CD14-positive monocyte (primary cell): Measurements from ENCODE around the gene DLGAP5. TPM values are rescaled to one million over a fixed set of nuclear protein-coding genes. Genes with fewer than 3 reads are reported as not detected.

ENCODE experiments used
- DNase-seq, 3 donors: peaks; one replicate each; pipeline ENCODE4 v3.0.0-alpha.2; 2011 to 2022
- H2AFZ ChIP-seq: 2 replicates; pipeline ENCODE4 v1.6.0; 2012; ENCODE audit warnings: mild to moderate bottlenecking, low read depth, low read length, inconsistent platforms; ENCODE audit not compliant: insufficient read depth, poor library complexity, severe bottlenecking
- H3K27ac ChIP-seq, 2 donors: 1 replicate in 1 of 2; 2 replicates in 1 of 2; pipeline ENCODE4 v1.5.1; 2012 to 2013; ENCODE audit warnings: low read length in 2 of 2, control low read depth in 1 of 2, inconsistent platforms in 1 of 2, low read depth in 1 of 2, mild to moderate bottlenecking in 1 of 2
- H3K27me3 ChIP-seq, 2 donors: one replicate each; pipeline versions ENCODE4 v1.6.0 to v1.6.1; 2011 to 2013; ENCODE audit warnings: low read length in 2 of 2; ENCODE audit not compliant: control insufficient read depth in 2 of 2, insufficient read depth in 2 of 2
- H3K36me3 ChIP-seq, 2 donors: replicated peaks in 1 of 2; 1 replicate in 1 of 2; 2 replicates in 1 of 2; pipeline versions ENCODE4 v1.5.1 to v1.6.1; 2012 to 2013; ENCODE audit warnings: low read length in 2 of 2, control low read depth in 1 of 2, inconsistent platforms in 1 of 2, mild to moderate bottlenecking in 1 of 2; ENCODE audit not compliant: insufficient read depth in 2 of 2, control insufficient read depth in 1 of 2
- H3K4me1 ChIP-seq, 2 donors: 1 replicate in 1 of 2; 2 replicates in 1 of 2; pipeline versions ENCODE4 v1.5.1 to v1.6.1; 2012 to 2013; ENCODE audit warnings: low read length in 2 of 2, control low read depth in 1 of 2, inconsistent platforms in 1 of 2, mild to moderate bottlenecking in 1 of 2, moderate library complexity in 1 of 2; ENCODE audit not compliant: insufficient read depth in 2 of 2, control insufficient read depth in 1 of 2
- H3K4me2 ChIP-seq: replicated peaks from 2 replicates; pipeline ENCODE3; 2012; ENCODE audit warnings: low read length, moderate library complexity, mild to moderate bottlenecking; ENCODE audit not compliant: poor library complexity, severe bottlenecking; ENCODE audit errors: extremely low read depth
- H3K4me3 ChIP-seq, 3 experiments: fragments of 200-600 bp in 1 of 3; sonication (generic) in 1 of 3; replicated peaks in 1 of 3; 1 replicate in 2 of 3; 2 replicates in 1 of 3; pipeline ENCODE4 v1.5.1; 2011 to 2013; ENCODE audit warnings: low read length in 3 of 3, mild to moderate bottlenecking in 3 of 3, control low read depth in 2 of 3, low read depth in 2 of 3, inconsistent platforms in 1 of 3, moderate library complexity in 1 of 3
- H3K79me2 ChIP-seq: 2 replicates; pipeline ENCODE4 v1.6.0; 2012; ENCODE audit warnings: mild to moderate bottlenecking, control low read depth, inconsistent platforms, low read length, moderate library complexity; ENCODE audit not compliant: insufficient read depth
- H3K9ac ChIP-seq: 2 replicates; pipeline ENCODE4 v1.6.0; 2017; ENCODE audit warnings: low read length, mild to moderate bottlenecking; ENCODE audit not compliant: insufficient read depth, poor library complexity, severe bottlenecking
- H3K9me3 ChIP-seq, 2 donors: replicated peaks in 1 of 2; 1 replicate in 1 of 2; 2 replicates in 1 of 2; pipeline versions ENCODE4 v1.5.1 to v1.6.1; 2012 to 2013; ENCODE audit warnings: low read length in 2 of 2, control low read depth in 1 of 2; ENCODE audit not compliant: control insufficient read depth in 1 of 2, insufficient read depth in 1 of 2
- H4K20me1 ChIP-seq: 2 replicates; pipeline ENCODE4 v1.6.0; 2012; ENCODE audit warnings: mild to moderate bottlenecking, low read length, control low read depth, moderate library complexity; ENCODE audit not compliant: insufficient read depth
- H3K27ac Mint-ChIP-seq, 7 donors: one replicate each; pipeline ENCODE4 v1.8.0; 2020; ENCODE audit warnings: mild to moderate bottlenecking in 7 of 7, mixed read lengths in 7 of 7, moderate library complexity in 6 of 7, inconsistent platforms in 2 of 7
- H3K27me3 Mint-ChIP-seq, 3 donors: one replicate each; pipeline ENCODE4 v1.8.0; 2021 to 2022; ENCODE audit warnings: low read depth in 3 of 3, mild to moderate bottlenecking in 3 of 3, mixed read lengths in 3 of 3, moderate library complexity in 3 of 3, inconsistent platforms in 1 of 3
- H3K36me3 Mint-ChIP-seq, 2 donors: one replicate each; pipeline ENCODE4 v1.8.0; 2020; ENCODE audit warnings: mixed read lengths in 2 of 2, inconsistent platforms in 1 of 2, mild to moderate bottlenecking in 1 of 2
- H3K4me1 Mint-ChIP-seq: one replicate; pipeline ENCODE4 v1.8.0; 2020; ENCODE audit warnings: mild to moderate bottlenecking, mixed read lengths
- H3K4me3 Mint-ChIP-seq, 2 donors: one replicate each; pipeline ENCODE4 v1.8.0; 2020; ENCODE audit warnings: mild to moderate bottlenecking in 2 of 2, mixed read lengths in 2 of 2, moderate library complexity in 1 of 2
- H3K9me3 Mint-ChIP-seq, 7 donors: one replicate each; pipeline ENCODE4 v1.8.0; 2020 to 2022; ENCODE audit warnings: mixed read lengths in 7 of 7, mild to moderate bottlenecking in 6 of 7, moderate library complexity in 6 of 7, inconsistent platforms in 2 of 7
- WGBS: methylation state at CpG from one replicate; pipeline ENCODE4 v1.1.5; 2013; ENCODE audit warnings: missing lambda C conversion rate; ENCODE audit not compliant: insufficient coverage; 5-methylcytosine and 5-hydroxymethylcytosine counted together
- intact Hi-C, 2 donors: fragments of 100-400 bp; cut with micrococcal nuclease; formaldehyde crosslinking; loops; one replicate each; pipeline versions ENCODE4 v1.15.0 to v1.15.1; 2023
- polyA minus RNA-seq: library from RNA; depleted of rRNA, polyadenylated mRNA; stranded (reverse); fragments of >200 nt; gene quantifications from 2 replicates; pipeline ENCODE4 v1.2.3, GENCODE V29; 2012
- polyA plus RNA-seq, 3 donors: library from polyadenylated mRNA; depleted of rRNA in 1 of 3; unstranded in 2 of 3; stranded (reverse) in 1 of 3; fragments of 300-500 nt in 2 of 3; fragments of >200 nt in 1 of 3; fragmentation: Illumina TruSeq in 2 of 3; gene quantifications; 1 replicate in 2 of 3; 2 replicates in 1 of 3; pipeline ENCODE4 v1.2.3, GENCODE V29; 2012 to 2021
- total RNA-seq, 12 experiments: library from RNA in 1 of 12; stranded (reverse) in 1 of 12; fragments of 120-200 nt in 1 of 12; gene quantifications; one replicate each; pipeline ENCODE4 v1.2.4 and lab custom pipeline; 2013 to 2026; ENCODE audit warnings: mixed read lengths in 6 of 12, inconsistent platforms in 1 of 12
- TF ChIP-seq, protein P1 (sequence below): fragments of 200-600 bp; IDR thresholded peaks from one replicate; pipeline ENCODE4 v1.8.0; 2022; ENCODE audit warnings: antibody characterized with exemption, mild to moderate bottlenecking

DLGAP5 gene, protein sequence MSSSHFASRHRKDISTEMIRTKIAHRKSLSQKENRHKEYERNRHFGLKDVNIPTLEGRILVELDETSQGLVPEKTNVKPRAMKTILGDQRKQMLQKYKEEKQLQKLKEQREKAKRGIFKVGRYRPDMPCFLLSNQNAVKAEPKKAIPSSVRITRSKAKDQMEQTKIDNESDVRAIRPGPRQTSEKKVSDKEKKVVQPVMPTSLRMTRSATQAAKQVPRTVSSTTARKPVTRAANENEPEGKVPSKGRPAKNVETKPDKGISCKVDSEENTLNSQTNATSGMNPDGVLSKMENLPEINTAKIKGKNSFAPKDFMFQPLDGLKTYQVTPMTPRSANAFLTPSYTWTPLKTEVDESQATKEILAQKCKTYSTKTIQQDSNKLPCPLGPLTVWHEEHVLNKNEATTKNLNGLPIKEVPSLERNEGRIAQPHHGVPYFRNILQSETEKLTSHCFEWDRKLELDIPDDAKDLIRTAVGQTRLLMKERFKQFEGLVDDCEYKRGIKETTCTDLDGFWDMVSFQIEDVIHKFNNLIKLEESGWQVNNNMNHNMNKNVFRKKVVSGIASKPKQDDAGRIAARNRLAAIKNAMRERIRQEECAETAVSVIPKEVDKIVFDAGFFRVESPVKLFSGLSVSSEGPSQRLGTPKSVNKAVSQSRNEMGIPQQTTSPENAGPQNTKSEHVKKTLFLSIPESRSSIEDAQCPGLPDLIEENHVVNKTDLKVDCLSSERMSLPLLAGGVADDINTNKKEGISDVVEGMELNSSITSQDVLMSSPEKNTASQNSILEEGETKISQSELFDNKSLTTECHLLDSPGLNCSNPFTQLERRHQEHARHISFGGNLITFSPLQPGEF
- total RNA-seq (2013), result 0.46 TPM
- polyA plus RNA-seq (under 1 TPM in 1 of 3 donors, not detected in 2; 0.23 TPM), polyA minus RNA-seq (0.14 TPM in 1 of 2 replicates, not detected in the other), total RNA-seq (lab: John Stamatoyannopoulos, UW) (0.62 to 15.5 (median 0.86) reads per million in 11 experiments)

DNA sequence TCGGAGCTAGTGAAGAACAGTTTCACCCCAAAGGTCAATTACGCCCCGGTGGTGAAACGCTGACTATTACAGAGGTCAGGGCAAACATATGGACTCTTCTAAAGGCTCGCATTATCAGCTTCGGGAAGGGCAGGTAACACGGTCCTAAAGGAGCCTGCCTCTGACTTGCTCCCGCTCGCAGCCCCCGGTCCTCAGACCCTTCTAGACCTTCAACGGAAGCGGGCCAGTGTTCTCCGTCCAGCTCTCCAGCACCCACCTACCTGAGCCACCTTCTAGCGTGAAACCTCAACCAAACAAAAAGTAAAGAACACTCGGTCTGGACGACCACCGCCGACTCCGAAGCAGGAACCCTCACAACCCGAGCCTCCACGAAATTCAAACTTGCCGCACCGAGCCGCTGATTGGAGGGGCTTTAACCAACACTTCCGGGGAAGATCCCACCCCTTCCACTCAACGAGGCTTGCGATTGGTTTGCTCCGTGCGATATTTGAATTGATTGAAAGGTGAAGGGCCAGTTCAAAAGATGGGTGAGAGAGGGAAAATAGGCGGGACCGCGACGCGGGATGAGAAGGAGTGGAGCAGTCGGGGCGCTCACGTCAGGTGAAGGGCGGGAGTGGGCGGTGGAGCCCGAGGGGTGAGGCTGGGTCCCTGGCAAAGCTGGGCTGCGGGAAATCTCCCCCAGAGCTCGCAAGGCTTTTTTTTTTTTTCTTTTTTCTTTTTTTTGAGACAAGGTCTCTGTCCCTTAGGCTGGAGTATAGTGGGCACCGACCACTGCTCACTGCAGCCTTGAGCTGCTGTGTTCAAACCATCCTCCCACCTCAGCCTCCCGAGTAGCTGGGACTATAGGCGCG, at the start of gene DLGAP5:
Gene DLGAP5, minus strand, starts transcription at position 383 of the 851 bp plus-strand sequence. CDS start 2,406 bp downstream, outside the sequence.
- Histone ChIP-seq H3K36me3 (peaks cover 3 to 18% of the 10 kb centered on the region in 2 donors), H3K9ac (peak within 1 kb of the TSS; percentile 28)
- intact Hi-C loops, result no loop called here

More for the DNA sequence above, at the start of gene DLGAP5:
- H2AFZ ChIP-seq, result peak within 1 kb of the TSS; percentile 96
- H4K20me1 ChIP-seq, result no peaks in the 10 kb centered on the region
- peaks cover 19 to 32% of the 10 kb centered on the region in 2 donors for H3K4me1 ChIP-seq
- H3K79me2 ChIP-seq, result peaks cover 51% of the 10 kb centered on the region
- WGBS, result 3% methylated on average over 37 of the region's 46 CpGs
- H3K27me3 Mint-ChIP-seq, result peaks cover 0 to 1% (median 0%) of the 10 kb centered on the region in 3 donors
- TF ChIP-seq, protein P1, sequence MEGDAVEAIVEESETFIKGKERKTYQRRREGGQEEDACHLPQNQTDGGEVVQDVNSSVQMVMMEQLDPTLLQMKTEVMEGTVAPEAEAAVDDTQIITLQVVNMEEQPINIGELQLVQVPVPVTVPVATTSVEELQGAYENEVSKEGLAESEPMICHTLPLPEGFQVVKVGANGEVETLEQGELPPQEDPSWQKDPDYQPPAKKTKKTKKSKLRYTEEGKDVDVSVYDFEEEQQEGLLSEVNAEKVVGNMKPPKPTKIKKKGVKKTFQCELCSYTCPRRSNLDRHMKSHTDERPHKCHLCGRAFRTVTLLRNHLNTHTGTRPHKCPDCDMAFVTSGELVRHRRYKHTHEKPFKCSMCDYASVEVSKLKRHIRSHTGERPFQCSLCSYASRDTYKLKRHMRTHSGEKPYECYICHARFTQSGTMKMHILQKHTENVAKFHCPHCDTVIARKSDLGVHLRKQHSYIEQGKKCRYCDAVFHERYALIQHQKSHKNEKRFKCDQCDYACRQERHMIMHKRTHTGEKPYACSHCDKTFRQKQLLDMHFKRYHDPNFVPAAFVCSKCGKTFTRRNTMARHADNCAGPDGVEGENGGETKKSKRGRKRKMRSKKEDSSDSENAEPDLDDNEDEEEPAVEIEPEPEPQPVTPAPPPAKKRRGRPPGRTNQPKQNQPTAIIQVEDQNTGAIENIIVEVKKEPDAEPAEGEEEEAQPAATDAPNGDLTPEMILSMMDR, result no peak
- H3K36me3 Mint-ChIP-seq, result peaks cover 7 to 15% of the 10 kb centered on the region in 2 donors
- H3K4me3 ChIP-seq, result peak within 1 kb of the TSS; percentile 52 to 95 (median 70)
- H3K4me1 Mint-ChIP-seq, result peaks cover 28% of the 10 kb centered on the region
- DNase-seq, result peak; percentile 81 to 91 (median 83)
- H3K27me3 ChIP-seq, result no peaks in the 10 kb centered on the region
- H3K4me2 ChIP-seq, result peak within 1 kb of the TSS; percentile 100
- no peaks in the 10 kb centered on the region for H3K9me3 Mint-ChIP-seq
- peak within 1 kb of the TSS in 1 of 2 donors; percentile 57 for H3K27ac ChIP-seq
- peak within 1 kb of the TSS; percentile 34 to 85 (median 75) for H3K27ac Mint-ChIP-seq
- H3K4me3 Mint-ChIP-seq, result peak within 1 kb of the TSS; percentile 91 to 99
- no peaks in the 10 kb centered on the region for H3K9me3 ChIP-seq
